IMR-90 (cell line): ENCODE data around the gene SVBP. TPM values are rescaled to one million over a fixed set of nuclear protein-coding genes. Genes with fewer than 3 reads are reported as not detected.

Experiments used
- ATAC-seq: fragments of 200-7000 bp; cut with Tn5 transposase; 2 replicates; pipeline ENCODE4 v1.9.1; 2020; ENCODE audit warnings: low read depth, mild to moderate bottlenecking, moderate library complexity
- BruUV-seq: library from RNA; stranded (reverse); fragments of 400-500 nt; replicated peaks from 2 replicates; lab custom pipeline; 2021; lab: Mats Ljungman, UMichigan
- CTCF ChIA-PET: fragments of 300-600 bp; formaldehyde crosslinking; extraction: SDS; loops from one replicate; lab custom pipeline; 2021; ENCODE audit warnings: antibody characterized with exemption; lab: Yijun Ruan, JAX
- POLR2A ChIA-PET: fragments of 300-600 bp; sonication (Branson Sonifier 250); formaldehyde crosslinking; loops from one replicate; lab custom pipeline; 2022; ENCODE audit warnings: antibody characterized with exemption; ENCODE audit not compliant: unreplicated experiment; lab: Charles Lee
- DNase-seq: peaks from one replicate; pipeline ENCODE4 v3.0.0; 2013
- H2AFZ ChIP-seq: replicated peaks from 2 replicates; pipeline ENCODE3; 2013; ENCODE audit warnings: low read length, mild to moderate bottlenecking; ENCODE audit not compliant: poor library complexity
- H2AK5ac ChIP-seq: 2 replicates; pipeline ENCODE4 v1.6.1; 2013; ENCODE audit warnings: low read depth, low read length, inconsistent platforms
- H2AK9ac ChIP-seq: replicated peaks from 2 replicates; pipeline ENCODE3; 2013; ENCODE audit warnings: mild to moderate bottlenecking, low read depth, low read length, moderate library complexity; ENCODE audit not compliant: poor library complexity
- H2BK120ac ChIP-seq: 2 replicates; pipeline ENCODE4 v1.6.1; 2013; ENCODE audit warnings: low read depth, low read length, inconsistent platforms
- H2BK15ac ChIP-seq: 3 replicates; pipeline ENCODE4 v1.6.1; 2013; ENCODE audit warnings: low read depth, low read length, inconsistent platforms
- H2BK20ac ChIP-seq: 2 replicates; pipeline ENCODE4 v1.6.1; 2013; ENCODE audit warnings: low read depth, mild to moderate bottlenecking, inconsistent platforms, low read length, moderate library complexity
- H2BK5ac ChIP-seq: 2 replicates; pipeline ENCODE4 v1.6.1; 2013; ENCODE audit warnings: mild to moderate bottlenecking, low read depth, low read length, inconsistent platforms; ENCODE audit not compliant: poor library complexity, severe bottlenecking
- H3K14ac ChIP-seq: replicated peaks from 2 replicates; pipeline ENCODE4 v1.6.1; 2013; ENCODE audit warnings: low read depth, low read length, inconsistent platforms
- H3K18ac ChIP-seq: 2 replicates; pipeline ENCODE4 v1.6.1; 2013; ENCODE audit warnings: low read depth, low read length, control low read depth
- H3K23ac ChIP-seq: 2 replicates; pipeline ENCODE4 v1.6.1; 2013; ENCODE audit warnings: low read depth, low read length, inconsistent platforms
- H3K27ac ChIP-seq: 2 replicates; pipeline ENCODE4 v1.5.1; 2013; ENCODE audit warnings: mild to moderate bottlenecking, control low read depth, low read length; ENCODE audit not compliant: insufficient read depth
- H3K27me3 ChIP-seq: 2 replicates; pipeline ENCODE4 v1.6.1; 2013; ENCODE audit warnings: low read length; ENCODE audit not compliant: control insufficient read depth, insufficient read depth
- H3K36me3 ChIP-seq: 2 replicates; pipeline ENCODE4 v1.6.1; 2013; ENCODE audit warnings: low read length, mixed read lengths; ENCODE audit not compliant: control insufficient read depth, insufficient read depth
- H3K4ac ChIP-seq: 2 replicates; pipeline ENCODE4 v1.6.1; 2013; ENCODE audit warnings: low read depth, low read length, inconsistent platforms
- H3K4me1 ChIP-seq: 2 replicates; pipeline ENCODE4 v1.6.1; 2013; ENCODE audit warnings: low read length, mixed read lengths; ENCODE audit not compliant: control insufficient read depth, insufficient read depth
- H3K4me2 ChIP-seq: 2 replicates; pipeline ENCODE4 v1.6.1; 2013; ENCODE audit warnings: low read depth, mild to moderate bottlenecking, control low read depth, low read length, moderate library complexity
- H3K4me3 ChIP-seq: 2 replicates; pipeline ENCODE4 v1.5.1; 2013; ENCODE audit warnings: low read depth, mild to moderate bottlenecking, control low read depth, low read length, moderate library complexity; ENCODE audit not compliant: insufficient read depth
- H3K56ac ChIP-seq: 2 replicates; pipeline ENCODE4 v1.6.1; 2013; ENCODE audit warnings: low read length, inconsistent platforms; ENCODE audit not compliant: insufficient read depth; ENCODE audit errors: extremely low read depth
- H3K79me1 ChIP-seq, 2 experiments: 2 replicates each; pipeline ENCODE4 v1.6.1; 2013; ENCODE audit warnings: low read length in 2 of 2, inconsistent platforms in 1 of 2, low read depth in 1 of 2
- H3K9ac ChIP-seq: 2 replicates; pipeline ENCODE4 v1.6.1; 2013; ENCODE audit warnings: low read depth, low read length, control low read depth
- H3K9me1 ChIP-seq: 2 replicates; pipeline ENCODE4 v1.6.1; 2013; ENCODE audit warnings: low read length, inconsistent platforms; ENCODE audit not compliant: insufficient read depth
- H3K9me3 ChIP-seq: 2 replicates; pipeline ENCODE4 v1.6.1; 2013; ENCODE audit warnings: low read length; ENCODE audit not compliant: control insufficient read depth, insufficient read depth
- H4K20me1 ChIP-seq: 2 replicates; pipeline ENCODE4 v1.6.1; 2013; ENCODE audit warnings: low read length, inconsistent platforms; ENCODE audit not compliant: insufficient read depth
- H4K5ac ChIP-seq: 2 replicates; pipeline ENCODE4 v1.6.1; 2013; ENCODE audit warnings: mild to moderate bottlenecking, low read depth, low read length, control low read depth
- H4K8ac ChIP-seq, 2 experiments: 2 replicates each; pipeline ENCODE4 v1.6.1; 2013; ENCODE audit warnings: low read depth in 2 of 2, low read length in 2 of 2, control low read depth in 1 of 2, inconsistent platforms in 1 of 2
- H4K91ac ChIP-seq: 2 replicates; pipeline ENCODE4 v1.6.1; 2013; ENCODE audit warnings: low read depth, low read length, inconsistent platforms; ENCODE audit not compliant: insufficient read depth
- BHLHE40 ChIP-seq: fragments of 150-350 bp; IDR thresholded peaks from 2 replicates; pipeline ENCODE4 v1.6.1; 2016; ENCODE audit warnings: mild to moderate bottlenecking, low read depth, low read length
- CEBPB ChIP-seq: IDR thresholded peaks from 2 replicates; pipeline ENCODE4 v1.6.1; 2012; ENCODE audit warnings: low read depth, low read length, improper control_type of control experiment
- NFE2L2 ChIP-seq: fragments of 150-350 bp; IDR thresholded peaks from 2 replicates; pipeline ENCODE4 v1.6.1; 2016; ENCODE audit warnings: low read depth, mild to moderate bottlenecking, low read length
- WGBS, 2 experiments: methylation state at CpG; one replicate each; pipeline versions ENCODE4 v1.1.5 to v1.1.7; 2013; ENCODE audit warnings: missing lambda C conversion rate in 2 of 2; ENCODE audit not compliant: insufficient read length in 1 of 2; ENCODE audit errors: extremely low coverage in 2 of 2; 5-methylcytosine and 5-hydroxymethylcytosine counted together
- dilution Hi-C: fragments of 300-500 bp; cut with HindIII; formaldehyde crosslinking; loops from one replicate; pipeline ENCODE4 v1.14.3; 2018; ENCODE audit warnings: low sequenced_read_pairs; ENCODE audit not compliant: unreplicated experiment
- in situ Hi-C: fragments of 300-500 bp; cut with MboI; formaldehyde crosslinking; loops from 3 replicates; pipeline ENCODE4 v1.14.3; 2019; ENCODE audit warnings: low sequenced_read_pairs, inconsistent platforms, mixed read lengths
- intact Hi-C: fragments of 100-400 bp; cut with micrococcal nuclease; formaldehyde crosslinking; loops from 2 replicates; pipeline ENCODE4 v1.10.0; 2022
- polyA plus RNA-seq, 3 experiments: library from polyadenylated mRNA; depleted of rRNA; stranded (reverse); fragments of >200 nt; gene quantifications; 2 replicates each; pipeline ENCODE4 v1.2.3, GENCODE V29; 2012; ENCODE audit warnings: low replicate concordance in 1 of 3
- total RNA-seq: library from RNA; depleted of rRNA; stranded (reverse); fragments of >200 nt; gene quantifications from 2 replicates; pipeline ENCODE4 v1.2.3, GENCODE V29; 2012

Gene SVBP
- total and polyA plus RNA-seq, 2 of the 4 experiments (the other 2 are of a cell fraction), result 9.7 to 11.5 TPM

DNA sequence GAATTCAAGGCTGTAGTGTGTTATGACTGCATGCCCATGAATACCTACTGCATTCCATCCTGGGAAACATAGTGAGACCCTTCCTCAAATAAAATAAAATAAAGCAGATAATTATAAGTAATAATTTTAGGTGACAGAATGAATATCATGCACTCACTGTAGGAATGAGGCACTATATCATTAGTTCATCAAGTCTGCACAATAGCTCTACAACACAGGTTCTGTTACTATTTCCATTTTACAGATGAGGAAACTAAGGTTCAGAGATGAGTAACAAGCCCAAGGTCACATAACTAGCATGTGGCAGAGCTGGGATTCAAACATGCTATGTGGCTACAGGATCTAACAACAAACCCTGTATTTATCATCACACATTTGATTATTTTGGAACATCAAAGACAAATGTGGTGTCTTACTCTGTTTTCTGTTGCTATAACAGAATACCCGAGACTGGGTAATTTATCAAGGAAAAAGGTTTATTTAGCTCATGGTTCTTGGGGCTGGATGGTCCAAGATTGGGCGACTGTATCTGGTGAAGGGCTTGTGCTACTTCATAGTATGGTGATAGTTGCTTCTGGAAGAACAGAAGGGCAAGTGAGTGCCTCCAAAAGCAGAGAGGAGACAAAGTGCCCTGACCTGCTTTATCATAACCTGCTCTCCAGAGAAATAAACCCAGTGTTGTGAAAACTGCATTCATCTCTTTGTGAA is 24.4 kb upstream of the SVBP start:
- ATAC-seq (no peak), DNase-seq (no peak)
- no peak overlapping the region for H3K56ac ChIP-seq
- H2AFZ ChIP-seq, result no peak overlapping the region
- ChIA-PET CTCF (interaction anchor here (0.5 kb wide), 1 partner anchor 627 kb away, joined by 3 read pairs; no protein-coding TSS in a partner anchor), POLR2A (no interaction called here)
- H3K23ac ChIP-seq, result no peak overlapping the region
- no peak overlapping the region for H2AK9ac ChIP-seq
- no peak overlapping the region for H3K4me2 ChIP-seq
- H2BK5ac ChIP-seq, result no peak overlapping the region
- H3K36me3 ChIP-seq, result peaks cover 10% of the 10 kb centered on the region
- no peak overlapping the region for H3K14ac ChIP-seq
- no peak overlapping the region for H2BK20ac ChIP-seq
- no peaks in the 10 kb centered on the region for H4K20me1 ChIP-seq
- H4K8ac ChIP-seq, result no peak overlapping the region
- H3K4ac ChIP-seq, result no peak overlapping the region
- H3K4me3 ChIP-seq, result no peak overlapping the region
- peaks cover under 1 to 8% of the 10 kb centered on the region in 2 experiments; a peak in 3 of 4 replicates for H3K79me1 ChIP-seq
- 100% methylated on average over 1 of the region's 2 CpGs; no CpG with 5 or more reads in 1 of the 2 experiments for WGBS, 2 experiments
- no peak overlapping the region for H3K9ac ChIP-seq
- in situ Hi-C loops (no loop called here), dilution Hi-C loops (no loop called here), intact Hi-C loops (loop anchor here (10.0 kb wide), 1 partner anchor 157 kb away; the partner anchor contains the start of gene YBX1)
- H3K27me3 ChIP-seq, result no peaks in the 10 kb centered on the region
- H2BK15ac ChIP-seq, result no peak overlapping the region
- no peak overlapping the region for H2BK120ac ChIP-seq
- H4K91ac ChIP-seq, result no peak overlapping the region
- no peaks in the 10 kb centered on the region for H3K9me1 ChIP-seq
- BruUV-seq, result no TSS peak
- H3K18ac ChIP-seq, result no peak overlapping the region
- TF ChIP-seq NFE2L2 (no peak), CEBPB (no peak), BHLHE40 (no peak)
- H4K5ac ChIP-seq, result no peak overlapping the region
- H3K27ac ChIP-seq, result no peak overlapping the region
- no peaks in the 10 kb centered on the region for H3K9me3 ChIP-seq
- no peak overlapping the region for H2AK5ac ChIP-seq
- H3K4me1 ChIP-seq, result peaks cover 2% of the 10 kb centered on the region; the same call in 1 of the 2 replicates
